CD4-positive, alpha-beta T cell treated with Interleukin-6 at 100 ng/mL for 8 hours (primary cell): ENCODE data around the gene ACKR3.

Experiments used
- DNase-seq: peaks from one replicate; pipeline ENCODE4 v3.0.0-alpha.2; 2020; ENCODE audit warnings: mixed read lengths, low spot score

ACKR3 gene

DNA sequence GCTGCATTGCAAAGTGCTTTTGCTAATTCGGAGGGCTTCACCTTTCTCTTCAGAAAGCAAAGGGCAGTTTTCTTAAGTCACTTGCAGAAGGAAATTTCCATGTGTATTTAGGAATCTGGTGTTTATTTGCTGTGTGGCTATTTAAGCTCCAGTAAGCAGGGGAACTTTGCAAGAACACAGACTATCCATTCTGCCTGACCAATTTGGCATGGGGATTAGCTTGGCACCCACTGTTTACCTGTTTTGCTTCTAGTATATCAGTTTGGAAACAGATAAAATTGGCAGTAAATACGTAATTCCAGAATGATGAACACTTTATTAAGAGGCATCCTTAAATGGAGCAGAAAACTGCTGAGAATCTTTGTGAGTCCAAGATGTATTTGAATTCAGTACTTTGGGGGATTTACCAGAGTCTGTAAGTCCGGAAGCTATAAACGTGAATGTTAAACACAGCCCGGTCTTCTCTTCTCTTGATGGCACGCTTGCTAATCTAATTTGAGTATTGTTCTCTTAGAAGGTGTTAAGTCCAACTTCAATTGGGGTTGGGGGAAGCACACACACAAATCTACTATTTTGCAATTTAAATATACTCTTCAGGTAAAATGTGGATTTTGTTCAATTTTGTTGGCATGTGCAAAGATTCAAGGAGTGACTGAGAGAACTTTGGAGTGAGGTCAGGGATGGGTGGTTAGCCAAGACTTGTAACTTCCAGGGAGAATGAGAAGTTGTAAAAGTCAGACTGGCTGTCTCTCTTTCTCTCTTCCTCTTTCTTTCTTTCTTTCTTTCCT lies 650 bp downstream of the ACKR3 start:
- no peak for DNase-seq

DNA sequence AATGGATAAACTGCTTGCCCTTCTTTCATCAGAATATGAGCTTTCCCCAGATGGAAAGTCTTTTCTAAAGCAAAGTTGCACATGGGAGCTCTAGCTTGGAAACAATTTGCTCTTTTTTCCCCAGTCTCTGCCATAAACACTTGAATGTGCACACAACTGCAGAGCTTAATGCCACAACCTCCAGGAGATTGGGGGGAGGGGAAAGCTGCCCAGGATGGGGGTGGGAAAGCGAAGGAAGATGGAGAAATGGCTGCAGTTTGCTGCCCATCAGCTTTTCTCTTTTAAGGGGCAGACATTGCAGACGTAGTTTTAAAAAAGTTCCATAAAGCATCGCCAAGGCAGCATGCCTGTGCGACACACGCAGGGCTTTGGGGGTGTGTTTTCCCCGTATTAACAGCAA lies 1.5 kb downstream of the ACKR3 start:
- DNase-seq: no peak

DNA sequence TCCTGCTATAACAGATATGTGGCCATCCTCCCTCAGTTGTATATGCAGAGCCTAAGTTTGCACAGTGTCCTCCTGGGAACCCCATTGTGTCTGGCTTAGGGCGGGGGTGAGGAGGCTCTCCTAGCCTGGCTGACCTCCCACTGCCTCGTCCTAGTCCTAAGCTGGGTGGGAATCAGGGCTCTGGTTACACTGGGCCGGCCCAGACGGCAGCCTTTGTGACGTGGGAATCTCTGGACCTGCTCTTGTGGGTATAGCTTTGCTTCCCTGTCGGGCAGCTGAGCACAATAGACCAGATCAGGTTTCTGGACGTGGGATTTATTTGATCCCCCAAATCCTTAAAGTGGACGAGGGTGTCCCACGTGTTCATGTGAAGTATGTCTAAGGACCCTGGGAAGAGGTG lies 2.9 kb downstream of the ACKR3 start:
- no peak for DNase-seq

DNA sequence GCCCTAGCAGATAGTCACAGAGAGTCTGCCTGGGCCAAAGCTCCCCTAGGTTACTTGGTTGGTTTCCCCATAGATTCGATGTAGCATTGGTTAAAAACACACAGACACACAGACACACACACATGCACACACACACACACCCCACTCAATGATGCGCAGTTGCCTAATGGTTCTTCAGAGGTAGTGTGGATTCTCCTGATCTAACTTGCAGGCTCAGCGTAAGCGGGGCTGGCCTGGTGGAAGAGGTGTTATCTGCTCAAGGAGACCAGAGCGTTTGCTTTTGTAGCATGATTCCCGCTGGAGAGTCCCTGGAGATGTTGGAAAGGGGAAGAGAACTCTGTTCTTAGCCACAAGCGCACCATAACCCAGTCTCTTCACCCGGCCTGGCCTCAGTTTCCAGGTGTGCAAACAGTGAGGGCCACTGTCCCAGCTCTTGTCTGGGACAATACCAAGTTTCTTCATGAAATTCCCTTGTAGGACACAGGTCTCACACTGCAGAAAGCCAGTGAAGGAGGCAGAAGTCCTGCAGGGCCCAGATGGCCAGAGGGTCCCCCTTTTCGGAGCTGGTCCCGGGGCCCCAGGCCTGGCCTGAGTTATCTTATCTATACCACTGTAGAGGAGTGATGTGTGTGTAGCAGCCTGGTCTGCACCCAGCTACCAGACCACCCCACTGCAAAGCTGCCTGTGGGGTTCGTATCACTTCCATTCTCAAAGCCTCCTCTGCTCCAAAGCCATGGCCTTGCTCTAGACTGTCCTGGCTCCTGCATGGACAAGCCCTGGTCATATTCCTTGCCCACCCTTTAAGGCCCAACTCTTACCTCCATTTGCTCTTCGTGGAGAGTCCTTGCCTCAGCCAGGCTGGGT lies 3.7 kb downstream of the ACKR3 start:
- no peak for DNase-seq

DNA sequence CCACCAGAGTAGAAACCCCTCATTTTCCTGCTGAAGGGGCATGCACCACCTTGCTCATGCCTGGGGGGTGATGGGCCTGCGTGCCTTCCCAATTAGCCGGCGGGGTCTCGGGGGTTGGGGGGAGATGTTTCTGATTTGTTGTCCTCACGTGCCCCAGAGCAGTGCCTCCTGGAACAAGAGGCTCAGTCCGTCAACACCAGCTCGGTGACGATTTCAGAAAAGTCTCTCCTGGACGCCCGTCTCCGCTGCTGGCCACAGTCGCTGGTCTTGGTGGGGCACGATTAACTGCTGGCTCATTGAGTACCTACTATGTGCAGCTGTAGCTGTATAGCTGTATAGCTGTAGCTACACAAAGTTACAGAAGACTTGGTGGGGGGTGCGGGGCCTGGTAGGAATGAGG lies 4.4 kb downstream of the ACKR3 start:
- DNase-seq: no peak

DNA sequence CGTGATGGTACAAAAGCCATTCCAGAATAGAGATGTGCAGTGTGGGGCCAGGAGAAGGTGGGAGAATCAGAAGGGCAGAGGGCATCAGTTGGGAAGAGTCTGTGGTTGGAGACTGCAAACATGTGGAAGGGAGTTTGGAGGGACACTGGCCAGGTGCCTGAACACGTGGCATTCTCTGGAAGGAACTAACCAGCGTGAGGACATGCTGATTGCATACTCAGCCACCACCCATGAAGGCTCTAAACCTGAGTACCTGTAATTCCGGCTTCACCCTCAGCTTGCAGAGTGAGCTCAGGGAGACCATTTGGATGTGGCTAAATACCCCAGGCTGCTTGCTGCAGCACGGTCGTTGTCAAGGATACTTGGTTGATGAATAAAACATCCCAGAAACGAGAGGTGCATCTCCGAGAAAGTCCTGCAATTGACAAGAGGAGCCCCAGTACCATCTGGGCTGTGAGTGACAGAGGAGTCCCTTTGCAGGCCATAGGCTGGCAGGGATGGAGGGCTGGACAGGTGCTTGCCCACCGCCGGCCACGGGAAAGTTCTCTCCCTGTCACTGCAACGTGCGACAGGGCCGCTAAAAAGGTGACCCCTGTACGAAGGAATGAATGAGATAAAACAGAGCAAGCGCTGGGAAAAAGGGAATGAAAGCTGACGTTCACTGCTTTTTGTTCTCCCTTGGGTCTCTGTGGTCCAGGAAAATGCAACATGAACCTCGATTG lies 5.0 kb downstream of the ACKR3 start:
- DNase-seq: no peak

DNA sequence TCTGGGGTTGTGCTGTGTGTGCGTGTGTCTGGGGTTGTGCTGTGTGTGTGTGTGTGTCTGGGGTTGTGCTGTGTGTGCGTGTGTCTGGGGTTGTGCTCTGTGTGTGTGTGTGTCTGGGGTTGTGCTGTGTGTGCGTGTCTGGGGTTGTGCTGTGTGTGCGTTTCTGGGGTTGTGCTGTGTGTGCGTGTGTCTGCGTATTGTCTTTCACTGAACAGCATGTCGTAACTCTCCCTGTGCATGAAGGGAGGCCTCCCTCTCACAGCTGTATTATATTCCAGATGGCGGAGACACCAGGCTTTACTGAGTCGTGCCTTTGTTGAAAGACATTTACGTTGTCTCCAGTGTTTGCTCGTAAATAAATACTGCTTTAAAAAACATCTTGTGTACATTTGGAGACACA lies 5.9 kb downstream of the ACKR3 start:
- no peak for DNase-seq

DNA sequence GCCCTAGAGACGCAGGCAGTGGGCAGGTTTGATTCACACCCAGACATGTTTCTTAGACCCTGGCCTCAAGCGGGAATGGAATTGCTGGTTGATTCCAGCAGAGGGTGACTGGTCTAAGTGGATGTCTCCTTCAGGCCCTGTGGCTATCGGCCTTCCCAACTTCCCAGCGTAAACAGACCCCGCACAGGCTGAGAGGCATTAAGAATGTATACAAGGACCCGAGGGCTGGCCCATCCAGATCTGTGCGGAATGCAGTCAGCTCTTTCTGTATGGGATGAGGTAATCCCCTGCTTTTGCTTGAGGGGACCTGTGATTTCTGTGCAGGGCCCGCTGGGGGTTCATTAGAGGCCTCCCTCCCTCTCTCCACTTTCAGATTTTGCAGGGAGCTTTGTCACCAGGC lies 6.5 kb downstream of the ACKR3 start:
- no peak for DNase-seq

DNA sequence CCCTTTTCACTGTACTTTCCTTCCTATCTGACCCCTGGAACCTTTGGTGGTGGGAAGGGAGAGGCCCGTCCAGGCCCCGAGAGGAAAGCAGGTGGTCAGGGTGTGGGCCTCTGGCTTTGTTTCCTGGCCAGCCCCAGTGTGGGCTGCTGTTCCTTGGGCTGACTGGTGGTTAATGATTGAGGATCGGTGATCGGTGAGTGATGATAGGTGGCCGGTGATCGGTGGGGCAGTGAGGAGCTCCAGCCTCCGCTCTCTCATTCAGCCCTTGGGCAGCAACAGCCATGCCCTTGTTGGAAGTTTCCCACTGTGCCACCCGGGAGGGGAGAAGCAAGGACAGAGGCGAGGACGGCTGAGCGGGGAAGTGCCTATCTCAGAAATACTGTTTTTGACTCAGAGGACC lies 7.3 kb downstream of the ACKR3 start:
- DNase-seq: no peak

DNA sequence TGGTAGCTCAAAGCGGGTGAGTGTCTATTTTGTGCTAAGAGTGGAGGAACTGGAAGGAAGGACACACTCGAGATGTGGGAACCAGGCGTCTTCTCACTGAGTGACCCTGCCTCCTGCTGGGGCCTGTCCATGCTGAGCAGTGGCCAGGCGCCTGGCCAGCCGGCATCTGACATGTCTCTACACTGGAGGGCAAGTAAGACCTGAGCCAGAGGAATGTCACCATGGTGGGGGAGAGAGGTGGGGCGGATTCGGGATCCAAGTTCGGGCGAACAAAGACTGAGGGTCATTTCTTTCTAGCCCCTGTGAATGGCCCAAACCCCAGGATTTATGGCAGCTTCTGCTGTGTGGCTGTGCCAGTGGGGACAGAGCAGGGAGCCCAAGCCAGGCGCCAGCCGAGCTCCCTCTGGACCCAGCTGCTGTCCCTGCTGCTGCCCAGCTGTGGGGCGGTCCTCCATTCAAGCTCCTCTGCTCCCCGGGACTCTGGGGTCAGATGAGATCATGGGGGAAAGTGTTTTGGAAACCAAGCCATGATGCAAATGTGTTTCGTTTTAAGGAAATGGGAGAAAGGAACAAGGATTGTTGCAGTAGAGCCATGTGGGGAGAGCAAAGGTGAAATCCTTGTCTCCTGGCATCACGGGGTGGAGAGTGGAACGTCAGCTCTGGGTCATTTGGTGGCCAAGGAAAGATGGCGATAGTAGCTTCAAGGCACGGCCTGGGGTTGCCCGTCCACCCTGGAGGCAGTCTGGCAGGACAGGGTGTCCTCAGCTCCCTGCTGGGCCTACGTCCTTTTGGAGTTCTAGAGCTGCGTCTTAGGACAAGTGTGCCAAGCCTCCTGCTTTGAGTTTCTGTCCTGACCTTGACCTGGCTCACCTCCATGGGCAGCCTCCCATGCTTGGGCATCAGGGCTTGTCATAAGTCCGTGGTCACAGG lies 8.1 kb downstream of the ACKR3 start:
- no peak for DNase-seq

DNA sequence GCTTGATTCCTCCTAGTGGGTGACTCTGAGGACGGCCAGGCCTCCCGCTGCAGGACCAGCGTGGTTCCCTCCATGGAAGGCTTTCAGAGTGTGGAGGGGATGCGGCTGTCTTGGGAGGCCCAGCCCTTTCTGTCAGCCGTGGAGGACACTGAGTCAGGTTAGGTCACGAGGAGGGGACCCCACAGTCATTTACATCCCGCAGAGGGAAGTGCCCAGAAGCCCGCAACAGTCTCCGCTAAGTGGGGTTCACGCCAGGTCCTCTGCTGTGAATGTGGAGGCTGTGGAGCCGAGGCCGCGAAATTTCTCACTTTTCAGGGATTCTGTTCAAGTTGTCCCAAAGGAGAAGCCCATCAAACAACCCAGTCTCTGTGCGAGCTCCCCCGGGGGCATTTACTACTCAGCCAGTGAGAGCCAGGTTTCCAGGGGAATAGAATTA lies 8.8 kb downstream of the ACKR3 start:
- DNase-seq: no peak

DNA sequence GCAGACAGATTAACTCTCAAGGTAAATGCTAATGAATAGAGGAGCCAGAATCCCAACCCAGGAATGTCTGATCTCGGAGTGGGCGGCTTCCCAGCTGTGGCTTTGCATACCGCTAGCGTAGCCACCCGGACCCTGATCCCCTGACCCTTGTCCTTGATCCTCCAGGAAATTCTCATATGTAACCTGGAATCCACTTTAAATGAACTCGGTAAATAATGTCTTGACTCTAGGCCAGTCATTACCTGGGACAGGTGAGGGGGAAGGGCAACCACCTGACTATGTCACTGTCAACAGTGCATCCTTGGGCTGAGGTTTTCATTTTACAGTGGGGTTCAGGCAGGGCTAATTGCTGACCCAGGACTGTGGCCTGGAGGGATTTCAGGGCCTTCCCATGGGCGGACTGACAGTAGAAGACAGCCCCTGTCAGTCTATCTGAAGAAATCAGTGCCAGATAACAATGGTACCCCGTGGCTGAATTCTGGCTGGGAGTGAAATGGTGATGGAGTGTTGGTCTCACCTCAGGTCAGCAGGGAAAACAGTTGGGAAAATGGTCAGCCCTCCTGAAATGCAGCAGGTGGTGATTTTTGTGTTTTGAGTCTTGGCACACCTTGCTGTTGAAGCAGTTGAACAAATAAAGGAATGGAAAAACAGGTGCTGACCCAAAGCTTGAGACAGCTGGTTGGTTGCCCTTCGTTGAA lies 9.6 kb downstream of the ACKR3 start:
- no peak for DNase-seq

DNA sequence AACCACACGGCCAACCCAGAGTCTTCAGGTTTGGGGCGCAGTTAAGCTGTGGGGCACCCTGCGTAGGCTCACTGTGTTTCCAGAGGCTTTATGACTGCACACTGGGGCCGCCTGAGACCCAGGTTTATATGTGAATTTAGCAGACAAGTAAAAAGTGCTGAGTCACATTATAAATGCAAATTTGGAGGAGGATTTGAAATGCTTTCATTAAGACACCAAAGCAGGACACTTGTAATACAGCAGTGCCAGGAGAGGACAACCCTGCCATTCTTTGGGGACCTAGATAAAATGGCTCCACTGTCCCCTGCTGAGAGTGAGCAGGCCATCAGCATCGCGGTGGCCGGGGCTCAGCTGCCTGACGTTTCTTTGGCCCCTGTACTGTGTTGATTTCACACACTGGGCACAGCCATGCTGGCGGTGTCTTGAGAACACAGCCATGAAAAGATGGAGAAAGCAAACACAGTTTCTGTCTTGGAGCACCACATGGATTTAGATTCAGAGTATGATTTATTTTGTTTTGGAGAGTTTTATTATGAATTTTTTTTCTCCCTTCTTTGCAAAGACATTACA lies 10.2 kb downstream of the ACKR3 start:
- DNase-seq: no peak

DNA sequence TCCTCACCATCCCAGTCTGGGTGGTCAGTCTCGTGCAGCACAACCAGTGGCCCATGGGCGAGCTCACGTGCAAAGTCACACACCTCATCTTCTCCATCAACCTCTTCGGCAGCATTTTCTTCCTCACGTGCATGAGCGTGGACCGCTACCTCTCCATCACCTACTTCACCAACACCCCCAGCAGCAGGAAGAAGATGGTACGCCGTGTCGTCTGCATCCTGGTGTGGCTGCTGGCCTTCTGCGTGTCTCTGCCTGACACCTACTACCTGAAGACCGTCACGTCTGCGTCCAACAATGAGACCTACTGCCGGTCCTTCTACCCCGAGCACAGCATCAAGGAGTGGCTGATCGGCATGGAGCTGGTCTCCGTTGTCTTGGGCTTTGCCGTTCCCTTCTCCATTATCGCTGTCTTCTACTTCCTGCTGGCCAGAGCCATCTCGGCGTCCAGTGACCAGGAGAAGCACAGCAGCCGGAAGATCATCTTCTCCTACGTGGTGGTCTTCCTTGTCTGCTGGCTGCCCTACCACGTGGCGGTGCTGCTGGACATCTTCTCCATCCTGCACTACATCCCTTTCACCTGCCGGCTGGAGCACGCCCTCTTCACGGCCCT lies 11.2 kb downstream of the ACKR3 start:
- no peak for DNase-seq

DNA sequence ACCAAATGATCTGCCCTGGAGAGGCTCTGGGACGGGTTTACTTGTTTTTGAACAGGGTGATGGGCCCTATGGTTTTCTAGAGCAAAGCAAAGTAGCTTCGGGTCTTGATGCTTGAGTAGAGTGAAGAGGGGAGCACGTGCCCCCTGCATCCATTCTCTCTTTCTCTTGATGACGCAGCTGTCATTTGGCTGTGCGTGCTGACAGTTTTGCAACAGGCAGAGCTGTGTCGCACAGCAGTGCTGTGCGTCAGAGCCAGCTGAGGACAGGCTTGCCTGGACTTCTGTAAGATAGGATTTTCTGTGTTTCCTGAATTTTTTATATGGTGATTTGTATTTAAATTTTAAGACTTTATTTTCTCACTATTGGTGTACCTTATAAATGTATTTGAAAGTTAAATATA lies 11.9 kb downstream of the ACKR3 start:
- no peak for DNase-seq

DNA sequence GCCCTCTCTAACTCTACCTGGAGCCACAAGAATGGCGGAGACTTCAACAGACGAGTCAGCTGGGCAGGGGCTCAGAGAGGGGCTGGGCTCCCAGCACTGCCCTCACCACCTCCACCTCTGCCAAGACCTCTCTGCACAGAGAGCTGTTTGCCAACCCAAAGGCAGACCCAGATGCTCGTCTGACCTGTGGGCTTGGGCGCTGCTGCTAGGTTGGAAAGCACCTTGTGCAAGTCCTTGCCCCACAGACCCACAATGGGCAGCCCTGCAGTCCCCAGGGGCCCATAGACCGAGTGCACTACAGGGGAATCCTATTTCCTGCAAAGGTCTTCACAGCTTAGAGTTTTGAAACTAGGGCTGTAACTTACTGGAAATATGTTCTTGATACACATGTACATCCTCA lies 13.3 kb downstream of the ACKR3 start:
- DNase-seq: no peak

DNA sequence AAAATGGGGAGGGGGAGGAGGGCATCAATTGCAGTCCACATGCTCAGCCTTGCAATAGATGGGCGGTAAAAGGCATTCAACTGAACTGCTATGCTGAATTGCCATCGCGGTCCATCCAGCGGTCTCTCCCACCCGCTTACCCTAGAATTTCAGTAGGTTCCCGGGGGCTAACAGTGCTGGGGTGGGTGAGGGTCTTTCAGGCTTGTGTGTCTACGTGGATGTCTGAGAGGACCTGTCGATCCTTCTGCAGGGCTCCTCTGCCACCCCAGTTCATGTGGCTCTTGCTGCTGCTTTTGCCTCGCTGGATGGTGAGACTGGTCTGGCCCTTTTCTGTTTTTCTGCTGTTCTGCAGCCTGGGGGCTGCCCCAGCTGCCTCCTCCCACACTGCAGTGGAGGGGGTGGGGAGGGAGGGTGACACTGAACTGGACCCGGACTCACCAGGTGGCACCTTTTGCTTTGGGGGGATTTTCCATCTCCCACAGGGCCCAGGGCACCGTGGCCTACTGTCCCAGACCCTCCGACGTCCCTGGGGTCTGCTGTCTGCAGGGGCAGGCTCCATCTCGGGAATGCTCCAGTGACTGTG lies 14.1 kb downstream of the ACKR3 start:
- DNase-seq: no peak

DNA sequence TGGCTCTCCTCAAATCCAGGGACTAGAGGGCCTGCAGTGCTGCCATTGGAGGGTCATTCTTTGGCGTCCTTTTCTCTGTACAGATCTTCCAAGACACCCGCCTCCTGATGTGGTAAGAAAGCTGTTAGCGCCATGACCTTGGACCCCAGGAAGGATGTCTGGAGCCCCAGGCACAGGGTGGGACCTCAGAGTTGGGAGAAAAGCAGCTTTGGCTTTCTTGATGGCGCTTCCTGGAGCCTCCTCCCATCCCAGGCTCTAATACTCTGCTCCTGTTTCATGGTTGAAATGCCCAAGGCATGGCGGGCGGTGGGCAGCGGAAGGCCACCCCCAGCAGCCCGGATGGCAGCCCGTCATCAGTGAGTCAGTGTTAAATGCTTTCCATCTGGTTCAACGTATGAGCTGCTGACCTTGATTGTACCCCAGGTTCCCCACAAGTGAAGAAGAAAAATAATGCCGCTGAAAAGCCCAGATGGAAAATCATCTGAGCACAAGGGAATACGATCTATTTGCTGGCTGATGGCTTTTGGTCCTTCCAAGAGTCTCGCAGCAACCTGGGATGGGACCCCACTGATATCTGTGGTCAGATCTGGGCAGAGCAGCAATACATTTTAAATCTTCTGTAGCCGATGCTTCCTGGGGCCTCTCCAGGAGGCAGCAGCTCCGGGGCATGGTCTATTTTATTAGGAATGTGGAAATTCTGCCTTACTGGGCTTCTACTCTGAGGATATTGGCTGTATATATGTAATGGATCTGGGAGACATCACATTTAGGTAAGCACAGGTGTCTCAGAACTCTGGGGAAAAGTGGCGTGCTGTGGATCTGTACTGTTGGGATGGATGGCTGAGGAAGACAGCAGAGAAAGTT lies 15.1 kb downstream of the ACKR3 start:
- no peak for DNase-seq

DNA sequence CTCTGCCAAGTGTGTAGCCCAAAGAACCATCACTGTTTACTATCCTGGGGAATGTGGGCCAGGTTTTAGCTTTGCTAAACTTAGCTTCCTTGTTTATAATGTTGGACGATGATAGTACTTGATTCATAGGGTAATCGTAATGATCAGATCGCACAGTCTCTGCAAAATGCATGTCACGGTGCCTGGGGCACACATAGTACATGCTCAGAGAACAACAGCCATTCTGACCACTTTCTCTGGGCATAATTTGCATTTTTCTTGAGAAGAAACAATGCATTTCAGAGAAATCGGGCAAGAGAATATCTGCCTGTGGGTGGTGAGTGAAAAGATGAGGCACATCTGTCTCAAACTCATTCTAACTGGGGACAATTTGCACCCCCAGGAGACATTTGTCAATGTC lies 16.3 kb downstream of the ACKR3 start:
- no peak for DNase-seq
